Activated CD4-positive, alpha-beta T cell treated with anti-CD3 and anti-CD28 coated beads, Interleukin-2, amount 50 U/mL, for 24 hours (primary cell): Measurements from ENCODE around the gene CD109.
"Not testable (repeated sequence)": the region's sequence is repeated elsewhere in the genome, so short reads cannot be mapped to it uniquely, and the experiment has no call there.

ENCODE experiments used
- DNase-seq, 2 donors: peaks; one replicate each; pipeline ENCODE4 v3.0.0-alpha.2; 2020; ENCODE audit warnings: low read depth in 1 of 2, low spot score in 1 of 2

The CD109 gene

GRCh38 chr6:73683574-73683973 is 12.4 kb upstream of the CD109 start:
- not testable (repeated sequence) for DNase-seq

DNA sequence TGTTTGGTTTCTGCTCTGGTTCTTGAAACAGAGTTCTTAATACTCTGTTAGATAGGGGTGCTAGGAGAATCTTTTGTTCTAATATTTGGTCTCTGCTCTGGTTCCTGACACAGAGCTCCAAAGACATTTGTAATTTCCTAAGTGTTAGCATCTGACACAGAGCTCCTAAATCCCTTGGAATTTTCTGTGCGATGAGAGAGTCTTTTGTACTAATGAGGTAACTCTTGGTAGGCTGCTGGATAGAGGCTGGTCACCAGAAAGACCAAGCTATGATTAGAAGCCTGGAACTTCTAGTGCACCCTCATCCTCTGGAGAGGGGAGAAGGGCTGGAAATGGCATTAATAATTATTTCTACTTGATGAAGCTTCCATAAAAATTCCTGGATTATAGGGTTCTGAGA is 7.7 kb upstream of the CD109 start:
- no peak for DNase-seq

DNA sequence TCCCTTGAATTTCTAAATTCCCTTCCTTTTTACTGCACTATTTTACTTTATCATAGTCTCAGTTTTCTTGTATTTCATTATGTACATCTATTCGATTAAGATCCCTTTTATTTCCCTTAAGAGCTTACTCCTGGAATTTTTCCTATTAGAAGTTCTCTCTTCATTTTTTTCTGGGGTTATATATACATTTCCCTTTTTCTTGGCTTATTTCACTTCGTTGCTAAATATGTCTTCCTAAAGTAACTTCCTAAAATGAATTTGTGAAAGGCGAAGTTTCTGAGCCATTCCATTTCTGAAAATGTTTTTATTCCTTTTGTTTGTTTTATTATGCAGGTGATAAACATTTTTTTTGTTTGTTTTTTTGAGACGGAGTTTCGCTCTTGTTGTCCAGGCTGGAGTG is 5.9 kb upstream of the CD109 start:
- DNase-seq = no peak

GRCh38 chr6:73691512-73691911 is 4.5 kb upstream of the CD109 start:
- no peak for DNase-seq

GRCh38 chr6:73694711-73695411 is 1.1 kb upstream of the CD109 start:
- DNase-seq = no peak

- no peak for DNase-seq
Measured at GRCh38 chr6:73696966-73697655, 1.1 kb downstream of the CD109 start.

GRCh38 chr6:73699676-73700459 is 3.9 kb downstream of the CD109 start:
- DNase-seq = no peak

- DNase-seq = no peak
Measured at GRCh38 chr6:73702444-73702843, 6.4 kb downstream of the CD109 start.

- no peak for DNase-seq
Measured at GRCh38 chr6:73703466-73703865, 7.5 kb downstream of the CD109 start.

GRCh38 chr6:73704260-73704659 is 8.3 kb downstream of the CD109 start:
- DNase-seq = no peak

- DNase-seq = no peak
Measured at GRCh38 chr6:73704798-73705197, 8.8 kb downstream of the CD109 start.

DNA sequence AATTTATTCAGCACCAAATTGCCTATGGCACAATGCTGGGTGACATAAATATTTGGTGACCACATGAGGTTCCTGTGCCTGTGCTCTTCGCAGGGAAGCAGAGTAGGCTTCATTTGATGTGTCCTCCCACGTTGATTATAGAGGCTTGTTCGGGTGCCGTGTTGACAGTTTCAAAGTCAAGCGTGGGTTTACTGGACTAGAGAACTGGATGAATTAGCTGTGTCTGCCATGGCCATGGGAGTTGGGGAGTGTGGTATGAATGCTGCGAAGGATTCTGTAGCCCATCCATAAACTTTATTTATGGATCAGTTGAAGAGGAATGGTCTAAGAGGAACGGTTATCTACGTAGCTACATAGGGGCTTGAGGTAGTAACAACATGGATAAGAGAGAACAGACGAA is 11.0 kb downstream of the CD109 start:
- no peak for DNase-seq

DNA sequence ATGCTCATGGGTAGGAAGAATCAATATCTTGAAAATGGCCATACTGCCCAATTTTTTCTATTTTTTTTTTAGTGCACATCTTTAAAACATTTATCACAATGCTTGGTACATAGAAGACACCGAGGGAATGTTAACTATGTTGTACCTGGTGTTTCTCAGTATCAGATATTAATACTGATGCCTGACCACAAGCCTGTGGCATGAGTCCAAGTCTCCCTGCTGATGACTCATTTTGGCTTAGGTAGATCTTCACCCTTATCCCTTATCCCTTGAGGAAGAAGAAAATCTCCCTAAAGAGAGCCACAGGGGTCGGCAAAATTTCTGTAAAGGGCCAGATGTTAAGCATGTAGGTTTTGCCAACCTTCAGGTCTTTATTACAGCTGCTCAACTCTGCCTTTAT is 14.5 kb downstream of the CD109 start:
- no peak for DNase-seq

- DNase-seq = no peak
Measured at GRCh38 chr6:73710948-73711347, 14.9 kb downstream of the CD109 start.

GRCh38 chr6:73712535-73713173 is 16.7 kb downstream of the CD109 start:
- no peak for DNase-seq

GRCh38 chr6:73713426-73714147 is 17.6 kb downstream of the CD109 start:
- no peak for DNase-seq

- not testable (repeated sequence) for DNase-seq
Measured at GRCh38 chr6:73715111-73715508, 19.1 kb downstream of the CD109 start.

DNA sequence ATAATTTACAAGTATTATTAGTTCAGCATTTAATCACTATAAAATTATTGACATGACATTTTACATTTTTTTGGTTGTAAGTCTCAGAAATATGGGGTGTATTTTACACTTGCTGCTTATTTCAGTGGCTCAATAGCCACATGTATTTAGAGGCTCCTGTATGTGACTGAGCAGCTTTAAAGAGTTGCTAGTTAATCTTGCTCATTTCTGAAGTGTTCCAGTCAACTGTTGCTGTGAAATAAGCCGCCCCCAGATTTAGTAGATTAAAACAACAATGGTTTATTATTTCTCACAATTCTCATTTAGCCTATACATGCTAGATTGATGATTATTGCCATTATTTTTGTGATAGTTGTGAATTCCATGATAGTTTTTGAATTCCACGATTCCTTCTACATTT is 23.0 kb downstream of the CD109 start:
- no peak for DNase-seq

- DNase-seq = peak in 1 of 2 donors; percentile 35
Measured at GRCh38 chr6:73722318-73723060, 26.5 kb downstream of the CD109 start.

DNA sequence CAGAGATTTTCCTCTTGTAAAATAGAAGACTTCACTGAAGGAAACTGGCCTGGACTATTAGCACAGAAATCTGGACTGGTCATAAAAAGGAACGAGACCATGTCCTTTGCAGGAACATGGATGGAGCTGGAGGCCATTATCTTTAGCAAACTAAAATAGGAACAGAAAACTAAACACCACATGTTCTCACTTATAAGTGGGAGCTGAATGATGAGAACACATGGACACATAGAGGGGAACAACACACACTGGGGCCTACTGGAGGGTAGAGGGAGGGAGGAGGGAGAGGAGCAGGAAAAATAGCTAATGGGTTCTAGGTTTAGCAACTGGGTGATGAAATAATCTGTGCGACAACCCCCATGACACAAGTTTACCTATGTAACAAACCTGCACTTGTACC is 27.5 kb downstream of the CD109 start:
- DNase-seq = not testable (repeated sequence)
